ENCODE measurements around the gene CHDH.

CHDH gene

GRCh38 chr3:53772562-53772961 lies 73.7 kb downstream of the CHDH start:
- no peak for DNase-seq
- TF ChIP-seq POLR2A (IDR thresholded peaks at IDR 0.05; ENCODE audit: low read length) (no peak), GATA1 (IDR thresholded peaks at IDR 0.05; ENCODE audit: low read depth, low read length) (no peak)

- TF ChIP-seq GATA1 (IDR thresholded peaks at IDR 0.05; ENCODE audit: low read depth, low read length) (no peak), POLR2A (IDR thresholded peaks at IDR 0.05; ENCODE audit: low read length) (no peak)
Measured at GRCh38 chr3:53768478-53769459, 77.5 kb downstream of the CHDH start.

GRCh38 chr3:53766706-53767105 lies 79.5 kb downstream of the CHDH start:
- DNase-seq, result no peak
- TF ChIP-seq GATA1 (IDR thresholded peaks at IDR 0.05; ENCODE audit: low read depth, low read length), result no peak
- no peak for TF ChIP-seq POLR2A (IDR thresholded peaks at IDR 0.05; ENCODE audit: low read length)

More at GRCh38 chr3:53768478-53769459, 77.5 kb downstream of the CHDH start:
- DNase-seq, result no peak

GRCh38 chr3:53765753-53766152 lies 80.5 kb downstream of the CHDH start:
- TF ChIP-seq POLR2A (IDR thresholded peaks at IDR 0.05; ENCODE audit: low read length) (no peak), GATA1 (IDR thresholded peaks at IDR 0.05; ENCODE audit: low read depth, low read length) (no peak)
- peak in 1 of 2 experiments; percentile 30 for DNase-seq

- DNase-seq, result no peak
- TF ChIP-seq POLR2A (IDR thresholded peaks at IDR 0.05; ENCODE audit: low read length) (no peak), GATA1 (IDR thresholded peaks at IDR 0.05; ENCODE audit: low read depth, low read length) (no peak)
Measured at GRCh38 chr3:53764026-53764775, 82.0 kb downstream of the CHDH start.

GRCh38 chr3:53763353-53763752 lies 82.9 kb downstream of the CHDH start:
- TF ChIP-seq GATA1 (IDR thresholded peaks at IDR 0.05; ENCODE audit: low read depth, low read length) (no peak), POLR2A (IDR thresholded peaks at IDR 0.05; ENCODE audit: low read length) (no peak)
- no peak for DNase-seq
